ENCODE data around the gene VPS35L.
"Not testable (repeated sequence)": the region's sequence is repeated elsewhere in the genome, so short reads cannot be mapped to it uniquely, and the experiment has no call there.

VPS35L gene

DNA sequence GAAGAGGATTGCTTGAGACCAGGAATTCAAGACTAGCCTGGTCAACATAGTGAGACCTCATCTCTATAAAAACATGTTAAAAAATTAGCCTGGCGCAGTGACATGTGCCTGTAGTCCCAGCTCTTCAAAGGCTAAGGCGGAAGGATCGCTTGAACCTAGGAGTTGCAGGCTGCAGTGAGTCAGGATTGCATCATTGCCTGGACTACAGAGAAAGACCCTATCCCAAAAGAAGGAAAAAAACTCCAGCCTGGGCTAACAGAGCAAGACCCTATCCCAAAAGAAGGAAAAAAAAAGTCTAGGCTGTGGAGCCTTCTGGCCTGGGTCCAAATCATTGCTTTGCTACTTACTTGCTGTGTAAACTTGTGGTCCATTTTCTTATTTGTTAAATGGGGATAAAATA lies 26.8 kb upstream of the VPS35L start:
- DNase-seq (ENCODE audit: low read depth), result no peak
- H3K4me3 ChIP-seq (ENCODE audit: low read depth, low read length), result no peak overlapping the region

DNA sequence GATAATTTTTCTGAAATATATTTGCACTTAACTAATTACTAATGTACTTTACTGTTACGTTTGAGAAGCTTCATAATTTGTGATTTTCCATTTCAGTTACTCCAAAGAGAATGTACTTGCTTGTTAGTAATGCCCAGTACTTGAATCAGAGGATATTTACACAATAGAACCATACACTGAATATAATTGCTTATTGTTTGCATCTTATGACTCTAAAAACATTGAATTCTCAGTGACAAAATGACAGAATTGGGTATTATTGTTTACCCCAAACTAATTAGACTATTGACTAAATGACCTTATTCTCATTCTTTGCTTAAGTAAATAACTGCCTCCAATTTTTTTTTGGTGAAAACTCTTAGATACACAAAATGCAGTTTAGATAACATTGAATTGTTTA lies 22.9 kb upstream of the VPS35L start:
- no peak for DNase-seq (ENCODE audit: low read depth)

DNA sequence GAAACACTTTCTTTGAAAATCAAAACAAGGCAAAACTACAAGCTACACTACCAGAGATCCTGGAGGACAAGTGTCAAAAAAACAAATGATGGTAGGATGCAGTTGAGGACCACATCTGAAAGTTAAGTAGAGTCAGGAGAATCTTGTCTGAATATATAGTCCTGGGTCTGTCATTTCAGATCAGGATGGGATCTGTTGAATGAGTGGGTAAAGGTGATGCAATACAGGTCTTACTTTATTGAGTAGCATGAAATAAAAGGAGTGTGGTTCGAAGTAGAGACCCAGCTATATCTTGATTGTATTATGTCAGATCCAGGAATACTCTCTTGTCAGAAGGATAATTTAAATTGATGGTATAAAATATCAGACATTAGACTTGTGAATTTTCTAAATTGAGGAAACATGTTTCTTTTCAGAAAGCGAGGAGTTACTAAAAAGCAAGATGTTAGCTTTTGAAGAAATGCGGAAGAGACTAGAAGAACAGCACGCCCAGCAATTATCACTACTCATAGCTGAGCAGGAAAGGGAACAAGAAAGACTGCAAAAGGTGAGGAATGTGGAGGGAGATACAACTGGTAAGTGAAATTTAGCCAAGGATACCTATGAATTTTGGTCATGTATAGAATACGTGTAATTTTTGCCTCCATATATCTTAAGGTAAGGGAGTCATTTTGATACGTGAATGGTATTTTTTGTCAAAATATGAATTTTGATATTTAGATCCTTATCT lies 15.1 kb upstream of the VPS35L start:
- DNase-seq (ENCODE audit: low read depth), result no peak
- no peak overlapping the region for H3K4me3 ChIP-seq (ENCODE audit: low read depth, low read length)

More for the DNA sequence above, 22.9 kb upstream of the VPS35L start:
- no peak overlapping the region for H3K4me3 ChIP-seq (ENCODE audit: low read depth, low read length)

DNA sequence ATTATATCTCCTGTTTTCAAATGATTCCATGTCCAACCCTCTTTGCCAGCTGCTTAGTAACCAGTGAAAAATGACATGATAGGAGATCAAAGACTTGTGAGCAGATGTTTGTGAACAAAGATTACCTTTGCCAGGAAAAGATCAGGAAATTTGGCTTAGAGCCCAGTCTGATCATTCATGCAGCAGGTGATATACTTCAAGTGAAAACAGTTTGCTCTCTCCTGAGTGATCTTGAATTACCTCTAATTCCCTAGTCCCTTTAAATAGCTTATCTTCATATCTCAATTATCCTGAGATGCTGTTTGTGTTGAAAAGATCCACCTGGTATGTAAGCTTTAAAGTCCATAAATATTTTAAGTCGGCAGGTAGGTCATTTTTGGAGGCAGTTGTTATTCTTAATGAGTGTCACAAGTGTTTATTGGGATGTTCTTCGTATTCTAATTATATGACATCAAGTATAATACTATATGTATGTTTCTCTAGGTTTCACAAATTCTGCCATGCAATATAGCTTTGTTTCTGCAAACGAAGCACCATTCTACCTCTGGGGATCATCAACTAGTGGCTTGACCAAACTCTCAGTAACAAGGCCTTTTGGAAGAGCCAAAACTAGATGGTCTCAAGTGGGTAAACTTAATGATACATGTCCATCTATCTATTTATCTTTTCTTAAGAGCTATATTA lies 13.2 kb upstream of the VPS35L start:
- DNase-seq (ENCODE audit: low read depth), result no peak
- H3K4me3 ChIP-seq (ENCODE audit: low read depth, low read length), result no peak overlapping the region

DNA sequence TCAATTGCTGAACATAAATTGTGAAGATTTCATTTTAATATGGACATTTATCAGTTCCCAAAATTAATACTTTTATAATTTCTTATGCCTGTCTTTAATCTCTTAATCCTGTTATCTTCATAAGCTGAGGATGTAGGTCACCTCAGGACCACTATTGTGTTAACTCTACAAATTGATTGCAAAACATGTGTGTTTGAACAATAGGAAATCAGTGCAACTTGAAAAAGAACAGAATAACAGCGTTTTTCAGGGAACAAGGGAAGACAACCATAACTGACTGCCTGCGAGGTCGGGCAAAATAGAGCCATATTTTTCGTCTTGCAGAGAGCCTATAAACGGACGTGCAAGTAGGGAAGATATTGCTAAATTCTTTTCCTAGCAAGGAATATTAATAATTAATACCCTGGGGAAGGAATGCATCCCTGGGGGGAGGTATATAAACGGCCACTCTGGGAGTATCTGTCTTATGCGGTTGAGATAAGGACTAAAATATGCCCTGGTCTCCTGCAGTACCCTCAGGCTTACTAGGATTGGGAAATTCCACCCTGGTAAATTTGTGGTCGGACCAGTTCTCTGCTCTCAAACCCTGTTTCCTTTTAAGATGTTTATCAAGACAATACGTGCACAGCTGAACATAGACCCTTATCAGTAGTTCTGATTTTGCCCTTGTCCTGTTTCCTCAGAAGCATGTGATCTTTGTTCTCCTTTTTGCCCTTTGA lies 12.1 kb upstream of the VPS35L start:
- not testable (repeated sequence) for DNase-seq (ENCODE audit: low read depth)

DNA sequence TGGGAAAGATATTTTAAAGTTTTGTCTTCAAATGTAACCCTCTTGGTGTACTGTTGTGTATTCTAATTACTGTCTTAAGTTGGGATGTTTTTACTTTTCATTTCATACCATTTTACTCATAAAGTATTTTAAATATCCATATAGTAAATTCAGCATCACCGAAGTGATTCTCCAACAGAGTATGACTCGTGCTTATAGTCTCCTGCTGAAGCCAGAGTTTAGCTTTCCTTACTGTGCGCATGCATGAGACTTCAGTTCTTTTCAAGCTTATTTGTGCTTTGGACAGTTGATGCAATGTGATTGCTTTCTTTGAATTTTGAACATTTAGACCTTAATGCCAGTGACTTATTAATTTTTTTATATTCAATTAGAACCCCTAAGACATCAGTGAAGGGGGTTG lies 7.4 kb upstream of the VPS35L start:
- DNase-seq (ENCODE audit: low read depth), result no peak
- H3K4me3 ChIP-seq (ENCODE audit: low read depth, low read length), result no peak overlapping the region

More for the DNA sequence above, 12.1 kb upstream of the VPS35L start:
- not testable (repeated sequence) for H3K4me3 ChIP-seq (ENCODE audit: low read depth, low read length)

DNA sequence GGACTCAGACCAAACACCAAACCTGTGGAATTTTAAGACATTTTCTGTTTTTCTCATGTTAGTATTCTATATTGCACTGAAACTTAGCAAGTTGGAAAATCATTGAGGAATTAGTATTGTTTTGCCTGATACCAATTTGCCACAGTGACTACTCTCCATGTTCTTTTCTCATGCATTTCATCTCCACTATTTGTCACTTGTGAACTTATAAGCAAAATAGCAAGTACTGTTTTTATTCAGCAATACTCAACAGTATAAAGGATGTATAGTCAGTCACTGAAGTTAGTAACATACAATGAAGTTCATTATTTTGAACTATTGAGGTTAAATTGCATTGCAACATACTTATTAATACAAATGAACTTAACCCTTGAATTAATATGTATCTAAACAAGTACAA lies 5.8 kb upstream of the VPS35L start:
- no peak for DNase-seq (ENCODE audit: low read depth)
- H3K4me3 ChIP-seq (ENCODE audit: low read depth, low read length), result no peak overlapping the region

DNA sequence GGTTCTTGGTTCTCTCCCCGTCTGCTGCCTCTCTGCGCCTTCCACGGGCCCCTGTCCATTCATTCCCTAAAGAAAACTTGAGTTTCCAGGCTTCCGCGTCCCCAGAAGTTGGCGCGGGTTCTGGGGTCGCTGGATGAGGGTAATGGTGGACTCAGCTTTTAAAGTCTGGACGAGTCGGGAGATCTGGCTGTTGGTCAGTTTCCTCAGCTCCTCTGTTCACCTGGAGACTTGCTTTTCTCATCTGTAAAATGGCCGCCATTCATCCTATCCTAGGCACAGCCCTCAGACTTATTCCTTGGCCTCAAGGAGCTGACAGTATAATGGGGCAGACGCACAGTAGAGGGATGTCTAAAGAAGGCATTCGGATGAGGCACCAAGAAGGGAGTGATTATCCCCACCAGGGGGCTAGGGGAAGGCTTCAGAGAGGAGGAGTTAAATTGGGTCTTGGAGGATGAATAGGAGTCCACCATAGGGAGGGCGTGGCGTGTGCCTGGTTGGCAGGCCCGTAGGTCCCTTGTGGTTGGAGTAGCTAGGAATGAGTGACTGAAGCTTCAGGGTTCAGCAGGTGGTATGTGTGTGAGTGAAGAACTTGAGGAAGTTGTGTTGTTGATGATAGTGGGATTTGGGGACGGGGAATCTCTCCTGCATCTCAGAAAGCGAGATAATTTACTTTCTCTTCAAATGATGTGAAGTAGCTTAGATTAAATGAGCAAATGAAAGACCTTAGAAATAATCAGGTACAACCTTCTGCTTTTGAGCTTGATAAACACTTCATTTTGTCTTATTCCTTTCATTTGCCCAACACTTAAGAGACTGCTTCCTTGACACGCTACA lies 652 bp downstream of the VPS35L start:
- no peak for DNase-seq (ENCODE audit: low read depth)
- H3K4me3 ChIP-seq (ENCODE audit: low read depth, low read length), result peak overlapping the region; percentile 88

DNA sequence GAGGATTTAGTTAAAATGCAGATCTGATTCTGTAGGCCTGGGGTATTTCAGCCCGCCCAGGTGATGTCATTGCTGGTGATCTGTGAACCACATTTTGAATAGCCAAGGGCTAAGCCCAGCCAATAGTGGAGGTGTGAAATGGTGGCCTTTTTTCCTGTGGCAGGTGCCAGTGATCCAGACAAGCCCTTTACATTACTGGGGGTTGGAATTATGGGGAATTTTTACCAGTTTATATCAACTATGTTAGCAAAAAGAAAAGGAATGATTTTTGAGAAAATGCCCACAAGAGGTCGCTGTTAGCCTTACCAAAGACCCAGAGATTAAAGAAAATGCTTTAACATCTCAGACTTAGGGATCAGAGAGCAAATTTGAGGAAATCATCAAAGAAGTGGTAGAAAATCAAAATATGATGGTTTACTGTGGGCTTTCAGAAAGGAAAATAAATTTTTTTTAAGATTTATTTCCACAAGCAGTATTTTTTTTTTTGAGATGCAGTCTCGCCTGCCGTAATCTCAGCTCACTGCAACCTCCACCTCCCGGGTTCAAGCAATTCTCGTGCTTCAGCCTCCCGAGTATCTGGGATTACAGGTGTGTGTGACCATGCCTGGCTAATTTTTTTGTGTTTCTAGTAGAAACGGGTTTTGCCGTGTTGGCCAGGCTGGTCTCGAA lies 3.9 kb downstream of the VPS35L start:
- peak; percentile 14 for DNase-seq (ENCODE audit: low read depth)
- no peak overlapping the region for H3K4me3 ChIP-seq (ENCODE audit: low read depth, low read length)

DNA sequence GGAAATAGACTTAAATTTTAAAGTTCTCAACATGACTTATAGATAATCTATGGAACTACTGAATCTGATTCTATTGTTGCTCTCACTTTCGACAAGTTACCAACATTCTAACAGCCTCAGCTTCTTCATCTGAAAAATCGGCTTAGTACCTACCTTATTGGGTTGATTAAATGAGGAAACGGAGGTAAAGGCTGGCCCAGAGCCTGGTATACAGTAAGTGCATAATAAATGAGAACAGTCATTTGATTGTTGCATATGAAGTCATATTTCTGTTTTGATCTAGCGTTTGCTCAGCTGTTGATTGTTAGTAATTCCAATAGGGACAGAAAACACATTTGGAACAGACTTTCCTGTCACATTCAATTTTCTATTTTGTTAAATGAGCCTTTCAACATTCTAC lies 4.6 kb downstream of the VPS35L start:
- no peak for DNase-seq (ENCODE audit: low read depth)
- no peak overlapping the region for H3K4me3 ChIP-seq (ENCODE audit: low read depth, low read length)

DNA sequence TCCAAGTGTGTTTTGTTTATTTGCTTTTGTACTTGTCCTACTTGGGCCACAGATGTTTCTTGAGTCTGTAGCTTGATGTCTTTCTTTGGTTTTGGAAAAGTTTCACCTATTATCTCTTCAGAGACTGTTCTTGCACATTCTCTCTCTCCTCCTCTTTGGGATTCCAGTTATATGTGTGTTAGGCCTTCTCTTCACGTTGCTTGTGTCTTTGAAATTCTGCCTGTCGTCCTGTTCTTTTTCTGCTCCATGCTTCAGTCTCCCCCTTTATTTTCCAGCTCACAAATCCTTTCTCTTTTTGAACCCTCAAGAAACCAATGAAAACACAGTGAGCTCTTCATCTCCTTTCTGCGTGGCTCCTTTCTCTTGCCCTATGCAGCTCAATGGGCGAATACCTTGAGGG lies 7.9 kb downstream of the VPS35L start:
- no peak for DNase-seq (ENCODE audit: low read depth)

DNA sequence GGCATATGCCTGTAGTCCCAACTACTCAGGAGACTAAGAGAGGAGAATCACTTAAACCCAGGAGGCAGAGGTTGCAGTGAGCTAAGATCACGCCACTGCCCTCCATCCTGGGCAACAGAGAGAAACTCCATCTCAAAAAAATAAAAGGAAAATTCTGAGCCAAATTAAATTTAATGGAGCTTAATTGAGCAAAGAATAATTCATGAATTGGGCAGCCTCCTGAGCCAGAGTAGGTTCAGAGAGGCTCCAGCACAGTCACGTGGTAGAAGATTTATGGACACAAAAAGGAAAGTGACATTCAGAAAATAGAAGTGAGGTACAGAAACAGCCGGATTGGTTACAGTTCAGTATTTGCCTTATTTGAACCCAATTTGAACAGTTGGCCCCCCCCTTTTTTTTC lies 10.9 kb downstream of the VPS35L start:
- H3K4me3 ChIP-seq (ENCODE audit: low read depth, low read length), result no peak overlapping the region

More for the DNA sequence above, 7.9 kb downstream of the VPS35L start:
- no peak overlapping the region for H3K4me3 ChIP-seq (ENCODE audit: low read depth, low read length)

DNA sequence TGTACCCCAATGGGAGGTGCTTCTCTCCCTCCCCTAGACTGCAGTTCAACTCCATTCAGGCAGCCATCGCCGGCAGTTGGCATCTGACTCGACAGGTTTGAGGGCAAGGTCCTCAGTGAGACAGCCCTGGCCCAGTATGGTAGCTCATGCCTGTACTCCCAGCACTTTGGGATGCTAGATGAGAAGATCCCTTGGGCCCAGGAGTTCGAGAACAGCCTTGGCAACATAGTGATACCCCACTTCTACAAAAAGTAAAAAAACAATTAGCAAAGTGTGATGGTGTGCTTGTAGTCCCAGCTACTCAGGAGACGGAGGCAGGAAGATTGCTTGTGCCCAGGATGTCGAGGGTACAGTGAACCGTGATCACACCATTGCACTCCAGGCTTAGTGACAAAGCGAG lies 12.1 kb downstream of the VPS35L start:
- H3K4me3 ChIP-seq (ENCODE audit: low read depth, low read length), result no peak overlapping the region
- no peak for DNase-seq (ENCODE audit: low read depth)

More for the DNA sequence above, 10.9 kb downstream of the VPS35L start:
- no peak for DNase-seq (ENCODE audit: low read depth)

DNA sequence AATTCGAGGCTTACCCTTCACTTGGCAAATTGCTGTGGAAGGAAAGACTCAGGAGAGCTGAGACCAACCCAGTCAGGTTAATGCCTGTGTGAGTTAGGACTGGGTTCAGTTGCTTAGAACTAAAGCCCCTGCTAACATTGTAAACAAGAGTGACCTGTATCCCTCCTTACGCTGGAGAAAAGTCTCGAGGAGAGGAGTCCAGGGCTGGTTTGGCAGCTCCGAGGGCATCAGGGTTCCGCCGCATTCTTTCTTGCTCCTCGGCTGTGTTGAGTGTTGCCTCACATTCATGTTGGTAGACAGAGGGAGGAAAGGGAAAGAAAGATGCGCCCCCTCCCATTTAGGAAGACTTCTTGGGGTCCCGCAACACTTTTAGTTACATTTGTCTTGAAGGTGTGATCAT lies 18.5 kb downstream of the VPS35L start:
- no peak for DNase-seq (ENCODE audit: low read depth)
- H3K4me3 ChIP-seq (ENCODE audit: low read depth, low read length), result no peak overlapping the region

DNA sequence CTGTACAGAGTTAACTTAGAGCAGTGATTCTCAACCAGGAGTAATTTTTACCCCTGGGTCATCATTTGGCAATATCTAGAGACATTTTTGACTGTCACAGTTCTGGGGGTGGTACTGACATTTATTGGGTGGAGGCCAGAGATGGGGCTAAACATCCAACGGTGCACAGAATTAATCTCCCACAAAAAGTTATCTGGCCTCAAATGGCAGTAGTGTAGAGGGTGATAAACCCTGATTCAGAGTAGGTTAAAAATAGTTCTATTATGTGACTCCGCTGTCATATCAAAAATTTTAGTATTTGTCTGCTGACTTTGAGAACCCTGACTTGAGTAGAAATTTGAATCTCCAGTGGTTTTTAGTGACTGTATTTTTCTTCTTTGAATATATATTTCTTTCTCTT lies 19.1 kb downstream of the VPS35L start:
- DNase-seq (ENCODE audit: low read depth), result no peak
- H3K4me3 ChIP-seq (ENCODE audit: low read depth, low read length), result no peak overlapping the region

DNA sequence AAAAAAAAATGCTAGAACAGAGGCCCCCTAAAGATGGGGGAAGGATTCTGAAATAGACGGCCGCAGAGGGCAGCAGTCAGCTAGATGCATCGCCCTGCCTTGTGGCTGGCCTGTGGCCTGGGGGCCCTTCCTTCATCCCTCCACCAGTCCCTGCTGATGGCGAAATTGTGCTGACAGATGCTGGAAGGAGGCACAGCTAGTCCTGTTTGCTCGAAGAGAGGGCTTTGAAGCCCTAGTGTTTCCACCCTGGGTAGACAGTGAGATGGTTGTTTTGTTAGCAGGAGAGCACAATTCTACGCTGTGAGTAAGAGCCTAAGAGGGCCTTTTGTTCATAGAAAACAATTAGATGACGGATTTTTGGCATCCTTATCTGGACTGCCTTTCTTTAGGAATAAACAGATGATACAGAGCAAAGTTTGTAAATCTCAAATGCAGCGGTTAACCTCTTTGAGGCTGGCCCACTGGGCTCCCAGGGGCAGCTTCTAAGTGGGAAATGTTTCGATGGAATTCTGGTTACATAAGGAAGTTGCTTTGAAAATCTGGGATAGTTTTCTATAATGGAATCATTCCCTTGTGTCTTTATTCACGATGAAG lies 23.0 kb downstream of the VPS35L start:
- no peak overlapping the region for H3K4me3 ChIP-seq (ENCODE audit: low read depth, low read length)
- no peak for DNase-seq (ENCODE audit: low read depth)

DNA sequence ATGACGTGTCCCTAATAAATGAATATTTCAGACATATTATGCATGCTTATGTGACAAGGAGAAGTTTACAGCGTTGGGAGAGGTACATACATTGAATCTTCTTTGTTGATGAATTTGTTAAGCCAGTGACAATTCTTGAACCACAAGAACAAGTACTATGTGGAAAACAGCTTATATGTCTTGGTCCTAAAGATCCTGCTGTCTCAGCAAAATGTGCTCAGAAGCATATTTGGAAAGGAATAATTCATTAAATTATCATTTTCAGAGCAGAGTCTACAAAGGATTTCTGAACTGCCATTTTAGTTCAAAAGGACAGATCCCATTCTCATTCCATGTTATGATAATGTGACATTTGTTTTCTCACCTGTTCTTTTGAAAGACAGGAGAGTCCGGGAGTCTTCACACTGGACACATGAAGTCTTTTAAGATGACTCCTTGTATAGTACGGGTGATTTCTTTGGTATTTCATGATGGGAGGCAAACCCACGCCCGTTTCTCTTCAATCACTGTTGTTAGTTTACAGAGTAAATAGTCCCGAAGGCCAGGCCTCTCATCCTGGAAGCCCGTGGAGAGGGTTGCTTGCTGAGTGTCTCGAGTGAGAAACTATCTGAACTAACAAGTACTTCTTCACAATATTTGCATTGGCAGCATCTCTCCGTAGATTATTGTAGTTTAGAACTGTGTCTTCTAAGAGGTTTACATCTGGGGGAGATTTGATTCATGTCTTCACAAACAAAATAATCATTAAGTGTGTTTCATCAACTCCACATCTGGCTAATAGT lies 26.7 kb downstream of the VPS35L start:
- DNase-seq (ENCODE audit: low read depth), result no peak
- no peak overlapping the region for H3K4me3 ChIP-seq (ENCODE audit: low read depth, low read length)

DNA sequence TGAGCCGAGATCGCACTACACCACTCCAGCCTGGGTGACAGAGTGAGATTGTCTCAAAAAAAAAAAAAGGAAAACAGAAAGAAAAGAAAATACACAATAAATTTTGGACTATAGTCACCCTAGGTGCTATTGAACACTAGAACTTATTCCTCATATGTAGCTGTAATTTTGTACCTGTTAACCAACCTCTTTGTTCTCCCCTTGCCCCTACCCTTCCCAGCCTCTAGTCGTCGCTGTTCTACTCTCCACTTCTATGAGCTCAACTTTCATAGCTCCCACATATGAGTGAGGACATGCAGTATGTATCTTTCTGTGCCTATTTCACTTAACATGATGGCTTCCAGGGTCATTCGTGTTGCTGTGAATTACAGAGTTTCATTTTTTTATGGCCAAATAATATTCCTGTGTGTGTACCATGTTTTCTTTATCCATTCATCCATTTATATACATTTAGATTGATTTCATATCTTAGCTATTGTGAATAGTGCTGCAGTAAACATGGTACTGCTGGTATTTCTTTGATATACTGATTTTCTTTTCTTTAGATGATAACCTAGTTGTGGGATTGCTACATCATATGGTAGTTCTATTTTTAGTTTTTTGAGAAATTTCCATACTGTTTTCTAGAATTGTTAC lies 28.3 kb downstream of the VPS35L start:
- no peak for DNase-seq (ENCODE audit: low read depth)
- no peak overlapping the region for H3K4me3 ChIP-seq (ENCODE audit: low read depth, low read length)

All from skeletal muscle cell (primary cell).